OCI-LY1 (cell line): Measurements from ENCODE around the gene NEURL1.

Experiments used
- H2AFZ ChIP-seq: fragments of 200-600 bp; sonication (generic), shearing (Covaris generic); 2 replicates; pipeline ENCODE4 v1.6.0; 2014; ENCODE audit warnings: antibody characterized with exemption, mild to moderate bottlenecking, low read length
- H3F3A ChIP-seq: fragments of 200-600 bp; sonication (generic), shearing (Covaris generic); 2 replicates; pipeline ENCODE4 v1.6.0; 2014; ENCODE audit warnings: mild to moderate bottlenecking, antibody characterized with exemption, low read length, moderate library complexity; ENCODE audit not compliant: insufficient read depth
- H3K27ac ChIP-seq: fragments of 200-600 bp; sonication (generic); 2 replicates; pipeline ENCODE4 v1.5.1; 2014; ENCODE audit warnings: low read length, mixed run types, mild to moderate bottlenecking, low read depth; ENCODE audit not compliant: poor library complexity, severe bottlenecking
- H3K27me3 ChIP-seq: fragments of 200-600 bp; sonication (generic); 2 replicates; pipeline ENCODE4 v1.6.0; 2014; ENCODE audit warnings: antibody characterized with exemption, mild to moderate bottlenecking, low read length, moderate library complexity; ENCODE audit not compliant: insufficient read depth
- H3K36me3 ChIP-seq: fragments of 200-600 bp; sonication (generic); 2 replicates; pipeline ENCODE4 v1.6.1; 2014; ENCODE audit warnings: mild to moderate bottlenecking, antibody characterized with exemption, low read length, moderate library complexity, mixed read lengths; ENCODE audit not compliant: insufficient read depth
- H3K4me1 ChIP-seq: fragments of 200-600 bp; sonication (generic); 2 replicates; pipeline ENCODE4 v1.5.1; 2014; ENCODE audit warnings: mild to moderate bottlenecking, low read length, moderate library complexity; ENCODE audit not compliant: insufficient read depth, severe bottlenecking
- H3K4me2 ChIP-seq: fragments of 200-600 bp; sonication (generic), shearing (Covaris generic); 2 replicates; pipeline ENCODE4 v1.6.1; 2014; ENCODE audit warnings: low read length
- H3K4me3 ChIP-seq: fragments of 200-600 bp; sonication (generic); 2 replicates; pipeline ENCODE4 v1.5.1; 2014; ENCODE audit warnings: low read length, low read depth, mild to moderate bottlenecking, mixed read lengths; ENCODE audit not compliant: poor library complexity, severe bottlenecking
- H3K79me2 ChIP-seq: fragments of 200-600 bp; shearing (Covaris generic); 2 replicates; pipeline ENCODE4 v1.6.1; 2016; ENCODE audit warnings: mixed run types, low read length, mixed read lengths; ENCODE audit not compliant: insufficient read depth
- H3K9ac ChIP-seq: fragments of 200-600 bp; sonication (generic), shearing (Covaris generic); 2 replicates; pipeline ENCODE4 v1.6.1; 2014; ENCODE audit warnings: mild to moderate bottlenecking, low read length, mixed read lengths
- H3K9me2 ChIP-seq: fragments of 200-600 bp; sonication (generic), shearing (Covaris generic); 2 replicates; pipeline ENCODE4 v1.6.1; 2014; ENCODE audit warnings: low read depth, mild to moderate bottlenecking, low read length, mixed read lengths
- H3K9me3 ChIP-seq: fragments of 200-600 bp; shearing (Covaris generic); 2 replicates; pipeline ENCODE4 v1.6.1; 2014; ENCODE audit warnings: low read length, mixed read lengths
- H4K20me1 ChIP-seq: fragments of 200-600 bp; sonication (generic), shearing (Covaris generic); 2 replicates; pipeline ENCODE4 v1.6.0; 2016; ENCODE audit warnings: mild to moderate bottlenecking, low read length; ENCODE audit not compliant: insufficient read depth
- EZH2 ChIP-seq: fragments of 200-600 bp; sonication (generic), shearing (Covaris generic); IDR thresholded peaks from 2 replicates; pipeline ENCODE4 v1.8.0; 2017; ENCODE audit warnings: borderline replicate concordance, mixed run types, mild to moderate bottlenecking, antibody characterized with exemption, low read length, moderate library complexity, mixed read lengths
- TF ChIP-seq, protein P1 (sequence below): fragments of 200-600 bp; sonication (generic), shearing (Covaris generic); IDR thresholded peaks from 2 replicates; pipeline ENCODE4 v1.5.1; 2017; ENCODE audit warnings: mild to moderate bottlenecking, antibody characterized with exemption, low read length, moderate library complexity, mixed read lengths

Gene NEURL1

DNA sequence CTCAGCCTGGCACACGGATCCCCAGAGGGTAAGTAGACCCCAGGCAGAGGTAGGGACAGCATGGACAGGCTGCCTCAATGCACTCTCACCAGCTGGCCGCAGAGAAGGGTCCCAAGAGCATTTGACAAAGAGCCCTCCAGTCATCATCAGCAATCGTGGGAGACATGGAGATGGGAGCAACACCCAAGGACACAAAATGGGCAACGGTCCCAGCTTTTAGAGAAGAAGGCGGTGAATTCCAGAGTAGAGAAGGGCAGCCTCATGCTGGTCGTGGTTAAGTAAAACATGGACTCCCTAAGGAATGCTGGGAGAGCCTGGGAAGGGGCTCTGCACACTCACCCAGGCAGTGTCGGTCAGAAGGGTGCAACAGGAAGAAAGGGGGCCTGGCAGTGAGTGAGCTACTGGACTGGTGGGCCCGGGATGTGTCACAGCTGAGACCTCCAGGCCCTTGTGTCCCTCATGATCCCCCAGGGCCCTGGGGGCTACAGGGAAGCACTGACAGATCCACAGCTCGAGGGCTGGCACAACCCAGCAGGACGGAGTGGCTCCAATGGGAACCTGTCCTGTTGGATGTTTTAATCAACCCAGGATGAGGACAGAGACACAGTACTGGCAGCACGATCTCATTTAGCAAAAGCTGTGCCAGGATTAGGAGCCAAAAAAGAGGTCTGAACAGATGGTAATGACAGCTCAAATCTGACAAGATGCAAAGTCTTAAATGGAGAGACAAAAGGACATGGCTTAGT lies 147.1 kb downstream of the NEURL1 start:
- TF ChIP-seq, protein P1, sequence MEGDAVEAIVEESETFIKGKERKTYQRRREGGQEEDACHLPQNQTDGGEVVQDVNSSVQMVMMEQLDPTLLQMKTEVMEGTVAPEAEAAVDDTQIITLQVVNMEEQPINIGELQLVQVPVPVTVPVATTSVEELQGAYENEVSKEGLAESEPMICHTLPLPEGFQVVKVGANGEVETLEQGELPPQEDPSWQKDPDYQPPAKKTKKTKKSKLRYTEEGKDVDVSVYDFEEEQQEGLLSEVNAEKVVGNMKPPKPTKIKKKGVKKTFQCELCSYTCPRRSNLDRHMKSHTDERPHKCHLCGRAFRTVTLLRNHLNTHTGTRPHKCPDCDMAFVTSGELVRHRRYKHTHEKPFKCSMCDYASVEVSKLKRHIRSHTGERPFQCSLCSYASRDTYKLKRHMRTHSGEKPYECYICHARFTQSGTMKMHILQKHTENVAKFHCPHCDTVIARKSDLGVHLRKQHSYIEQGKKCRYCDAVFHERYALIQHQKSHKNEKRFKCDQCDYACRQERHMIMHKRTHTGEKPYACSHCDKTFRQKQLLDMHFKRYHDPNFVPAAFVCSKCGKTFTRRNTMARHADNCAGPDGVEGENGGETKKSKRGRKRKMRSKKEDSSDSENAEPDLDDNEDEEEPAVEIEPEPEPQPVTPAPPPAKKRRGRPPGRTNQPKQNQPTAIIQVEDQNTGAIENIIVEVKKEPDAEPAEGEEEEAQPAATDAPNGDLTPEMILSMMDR: no peak
- no peak for TF ChIP-seq EZH2

DNA sequence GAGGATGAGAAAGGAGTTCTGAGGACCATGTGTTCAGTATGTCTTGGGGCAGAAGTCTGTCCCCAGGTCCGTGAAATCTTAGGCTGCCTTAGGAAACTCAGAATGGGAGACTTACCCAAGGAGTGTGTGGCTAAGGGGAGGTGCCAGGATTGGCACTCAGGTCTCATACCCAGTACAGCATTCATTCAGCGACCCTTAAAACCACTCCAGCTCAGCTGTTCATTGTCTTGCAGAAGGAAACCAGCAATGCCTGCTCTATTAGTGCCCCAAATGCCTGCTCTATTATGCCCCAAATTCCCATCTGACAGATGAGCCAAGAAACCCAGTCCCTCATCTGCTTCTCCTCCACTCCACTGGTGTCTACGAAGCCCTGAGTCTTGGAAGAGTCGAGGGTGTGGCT lies 147.8 kb downstream of the NEURL1 start:
- Histone ChIP-seq H3K27me3 (0 out of 2 replicates have a peak, but pooled peaks cover 5% of the 10 kb centered on the region), H2AFZ (no peak overlapping the region), H3K4me3 (no peak overlapping the region), H4K20me1 (no peaks in the 10 kb centered on the region), H3K27ac (no peak overlapping the region), H3K9me3 (no peaks in the 10 kb centered on the region), H3K79me2 (no peaks in the 10 kb centered on the region), H3K36me3 (no peaks in the 10 kb centered on the region), H3K4me1 (no peaks in the 10 kb centered on the region), H3K4me2 (no peak overlapping the region), H3F3A (no peaks in the 10 kb centered on the region), H3K9me2 (no peaks in the 10 kb centered on the region), H3K9ac (no peak overlapping the region)
- no peak for TF ChIP-seq EZH2
- TF ChIP-seq, protein P1: no peak

More for the DNA sequence above, 147.1 kb downstream of the NEURL1 start:
- no peak overlapping the region for H3K9ac ChIP-seq
- H3K27ac ChIP-seq: no peak overlapping the region
- H3K36me3 ChIP-seq: no peaks in the 10 kb centered on the region
- H3K9me2 ChIP-seq: no peaks in the 10 kb centered on the region
- no peaks in the 10 kb centered on the region for H3K4me1 ChIP-seq
- H4K20me1 ChIP-seq: no peaks in the 10 kb centered on the region
- no peaks in the 10 kb centered on the region for H3K79me2 ChIP-seq
- 0 out of 2 replicates have a peak, but pooled peaks cover 5% of the 10 kb centered on the region for H3K27me3 ChIP-seq
- no peak overlapping the region for H3K4me3 ChIP-seq
- H3K9me3 ChIP-seq: no peaks in the 10 kb centered on the region
- H3F3A ChIP-seq: no peaks in the 10 kb centered on the region
- no peak overlapping the region for H3K4me2 ChIP-seq
- no peak overlapping the region for H2AFZ ChIP-seq
